ENCODE data around the gene TRMT61A.

The TRMT61A gene

GRCh38 chr14:103574104-103574503, 45.1 kb downstream of the TRMT61A start:
- TF ChIP-seq CTCF (IDR thresholded peaks at IDR 0.05; ENCODE audit: control extremely low read depth, extremely low read depth, low read depth, missing control alignments), result no peak
- ChIA-PET CTCF (interaction anchor here (0.9 to 1.0 kb wide), 2 partner anchors 12 to 13 kb away, joined by 3 read pairs; partner anchors contain the start of gene BAG5), POLR2A (no interaction called here)
- DNase-seq (ENCODE audit: extremely low spot score), result no peak

GRCh38 chr14:103574707-103575285, 45.8 kb downstream of the TRMT61A start:
- CTCF ChIA-PET, result interaction anchor here (1.0 kb wide), 1 partner anchor 13 kb away, joined by 3 read pairs; the partner anchor contains the start of gene BAG5
- no peak for TF ChIP-seq CTCF (IDR thresholded peaks at IDR 0.05; ENCODE audit: control extremely low read depth, extremely low read depth, low read depth, missing control alignments)
- DNase-seq (ENCODE audit: extremely low spot score), result no peak
- POLR2A ChIA-PET, result no interaction called here

- no peak for TF ChIP-seq CTCF (IDR thresholded peaks at IDR 0.05; ENCODE audit: control extremely low read depth, extremely low read depth, low read depth, missing control alignments)
- POLR2A ChIA-PET, result no interaction called here
- CTCF ChIA-PET, result interaction anchor here (1.1 to 1.3 kb wide), 2 partner anchors 10 to 345 kb away, joined by 3 to 4 read pairs; no protein-coding TSS in a partner anchor
- DNase-seq (ENCODE audit: extremely low spot score), result no peak
Measured at GRCh38 chr14:103576371-103577024, 47.5 kb downstream of the TRMT61A start.

- POLR2A ChIA-PET, result no interaction called here
- TF ChIP-seq CTCF (IDR thresholded peaks at IDR 0.05; ENCODE audit: control extremely low read depth, extremely low read depth, low read depth, missing control alignments), result no peak
- CTCF ChIA-PET, result no interaction called here
- DNase-seq (ENCODE audit: extremely low spot score), result no peak
Measured at GRCh38 chr14:103578401-103579075, 49.5 kb downstream of the TRMT61A start.

GRCh38 chr14:103581206-103581605, 52.2 kb downstream of the TRMT61A start:
- no peak for TF ChIP-seq CTCF (IDR thresholded peaks at IDR 0.05; ENCODE audit: control extremely low read depth, extremely low read depth, low read depth, missing control alignments)
- ChIA-PET CTCF (interaction anchor here (1.7 kb wide), 1 partner anchor 10 kb away, joined by 4 read pairs; no protein-coding TSS in a partner anchor), POLR2A (no interaction called here)
- no peak for DNase-seq (ENCODE audit: extremely low spot score)

- DNase-seq (ENCODE audit: extremely low spot score), result no peak
- CTCF ChIA-PET, result no interaction called here
- TF ChIP-seq CTCF (IDR thresholded peaks at IDR 0.05; ENCODE audit: control extremely low read depth, extremely low read depth, low read depth, missing control alignments), result no peak
- POLR2A ChIA-PET, result no interaction called here
Measured at GRCh38 chr14:103581954-103582703, 53.1 kb downstream of the TRMT61A start.
